Suppressor macrophage (primary cell): ENCODE measurements around the gene CORO7.

Source experiments
- DNase-seq, 4 experiments: peaks; one replicate each; pipeline ENCODE4 v3.0.0-alpha.2; 2020 to 2022

Gene CORO7

GRCh38 chr16:4426021-4426684 lies 9.8 kb upstream of the CORO7 start:
- DNase-seq: peak; percentile 11 to 53 (median 24)

- peak; percentile 97 to 99 (median 98) for DNase-seq
These were observed 9.1 kb upstream of the CORO7 start, which contains the start of gene DNAJA3 for GRCh38 chr16:4425378-4426020. Gene DNAJA3, plus strand, starts transcription at chr16:4425868. Its CDS starts 14 bp downstream, at chr16:4425882.

GRCh38 chr16:4420505-4421105 lies 4.2 kb upstream of the CORO7 start:
- peak; percentile 33 to 77 (median 52) for DNase-seq

- no peak for DNase-seq
These were observed 3.1 kb upstream of the CORO7 start for GRCh38 chr16:4419402-4419959.

GRCh38 chr16:4415538-4416199 lies 727 bp downstream of the CORO7 start:
- DNase-seq: peak; percentile 91 to 96 (median 92)

- no peak for DNase-seq
These were observed 2.0 kb downstream of the CORO7 start for GRCh38 chr16:4414187-4414917.

GRCh38 chr16:4412854-4413253 lies 3.5 kb downstream of the CORO7 start:
- no peak for DNase-seq

- no peak for DNase-seq
These were observed 4.2 kb downstream of the CORO7 start for GRCh38 chr16:4412159-4412558.

GRCh38 chr16:4411684-4412083 lies 4.7 kb downstream of the CORO7 start:
- DNase-seq: no peak

- no peak for DNase-seq
These were observed 5.9 kb downstream of the CORO7 start for GRCh38 chr16:4410335-4411075.

- DNase-seq: no peak
These were observed 7.1 kb downstream of the CORO7 start for GRCh38 chr16:4409081-4409932.

GRCh38 chr16:4408323-4408690 lies 8.1 kb downstream of the CORO7 start:
- DNase-seq: no peak

GRCh38 chr16:4407543-4408322 lies 8.7 kb downstream of the CORO7 start:
- DNase-seq: no peak

- no peak for DNase-seq
These were observed 11.3 kb downstream of the CORO7 start for GRCh38 chr16:4404967-4405696.

- DNase-seq: peak in 3 of 4 experiments; percentile 21 to 64 (median 43)
These were observed 12.0 kb downstream of the CORO7 start for GRCh38 chr16:4404247-4404966.

- DNase-seq: no peak
These were observed 13.1 kb downstream of the CORO7 start for GRCh38 chr16:4403133-4403949.

- peak; percentile 69 to 89 (median 81) for DNase-seq
These were observed 13.8 kb downstream of the CORO7 start for GRCh38 chr16:4402439-4403132.
